ENCODE data around the gene MAGI3.

- TF ChIP-seq CTCF (IDR thresholded peaks at IDR 0.05) = no peak
- no peak for TF ChIP-seq POLR2A (IDR thresholded peaks at IDR 0.05)
Measured at GRCh38 chr1:113451710-113452109, 61.4 kb downstream of the MAGI3 start.

Measured in adrenal gland (tissue), 5 donors.